ENCODE data around the gene COX8C. TPM values are rescaled to one million over a fixed set of nuclear protein-coding genes. Genes with fewer than 3 reads are reported as not detected.

Gene COX8C
- total RNA-seq, 6 donors from 2014 or later = not detected

- peak overlapping the region; percentile 96 to 100 (median 98) for H3K27ac ChIP-seq
- H3K36me3 ChIP-seq = no peaks in the 10 kb centered on the region
- peak overlapping the region; percentile 29 to 98 (median 88) for H3K4me3 ChIP-seq
- peaks cover 28 to 48% (median 34%) of the 10 kb centered on the region in 4 donors for H3K4me1 ChIP-seq
- DNase-seq (no peak), ATAC-seq (ENCODE audit: low FRiP score in 2 of 2) (no peak)
- H3K27me3 ChIP-seq = no peaks in the 10 kb centered on the region
- peaks cover 0 to 1% (median 0%) of the 10 kb centered on the region in 4 donors for H3K9me3 ChIP-seq
- TF ChIP-seq EP300 (IDR thresholded peaks at IDR 0.05) (no peak), POLR2AphosphoS5 (IDR thresholded peaks at IDR 0.05) (no peak), POLR2A (IDR thresholded peaks at IDR 0.05) (no peak), CTCF (IDR thresholded peaks at IDR 0.05) (no peak)
- 26 to 32% methylated on average over 20 of the region's 21 CpGs for WGBS, 2 donors
These were observed 15.1 kb upstream of the COX8C start for GRCh38 chr14:93331728-93332396.

- 0% methylated on average over 7 to 22 of the region's 61 CpGs for WGBS, 2 donors
- H3K36me3 ChIP-seq = no peaks in the 10 kb centered on the region
- no peak for TF ChIP-seq CTCF (IDR thresholded peaks at IDR 0.05)
- no peak for TF ChIP-seq POLR2A (IDR thresholded peaks at IDR 0.05)
- no peak for TF ChIP-seq POLR2AphosphoS5 (IDR thresholded peaks at IDR 0.05)
- TF ChIP-seq EP300 (IDR thresholded peaks at IDR 0.05) = no peak
- H3K27ac ChIP-seq = peak overlapping the region; percentile 96 to 100 (median 98)
- ATAC-seq (ENCODE audit: low FRiP score in 2 of 2) (peak; percentile 81 to 90), DNase-seq (peak; percentile 69 to 94)
- no peaks in the 10 kb centered on the region for H3K27me3 ChIP-seq
- H3K4me1 ChIP-seq = peaks cover 28 to 48% (median 34%) of the 10 kb centered on the region in 4 donors
- H3K9me3 ChIP-seq = peaks cover 0 to 4% (median 0%) of the 10 kb centered on the region in 4 donors
- H3K4me3 ChIP-seq = peak overlapping the region; percentile 29 to 98 (median 88)
These were observed 14.6 kb upstream of the COX8C start for GRCh38 chr14:93332397-93332852.

- Histone ChIP-seq H3K4me1 (peaks cover 28 to 48% (median 33%) of the 10 kb centered on the region in 4 donors), H3K27me3 (no peaks in the 10 kb centered on the region), H3K36me3 (no peaks in the 10 kb centered on the region), H3K9me3 (peaks cover 0 to 4% (median 0%) of the 10 kb centered on the region in 4 donors), H3K4me3 (peak within 1 kb of the TSS; percentile 63 to 98 (median 88)), H3K27ac (peak within 1 kb of the TSS; percentile 96 to 100 (median 98))
- 1% methylated on average over 15 to 72 of the region's 74 CpGs for WGBS, 2 donors
- ATAC-seq (ENCODE audit: low FRiP score in 2 of 2) (peak; percentile 97 to 99), DNase-seq (peak; percentile 95 to 99)
- TF ChIP-seq EP300 (IDR thresholded peaks at IDR 0.05) (peak in 1 of 4 donors; percentile 49), POLR2AphosphoS5 (IDR thresholded peaks at IDR 0.05) (peak; percentile 3 to 70), POLR2A (IDR thresholded peaks at IDR 0.05) (peak in 3 of 4 donors; percentile 56 to 88 (median 66)), CTCF (IDR thresholded peaks at IDR 0.05) (peak in 4 of 6 experiments; percentile 23 to 70 (median 38))
These were observed 13.9 kb upstream of the COX8C start, which contains the start of gene BTBD7 for GRCh38 chr14:93332853-93333630. TSS of gene BTBD7 (minus strand) at chr14:93333036. CDS start at chr14:93296051, 36,985 bp downstream.

- Histone ChIP-seq H3K9me3 (peaks cover 0 to 4% (median 0%) of the 10 kb centered on the region in 4 donors), H3K36me3 (no peaks in the 10 kb centered on the region), H3K27ac (peak overlapping the region; percentile 96 to 100 (median 98)), H3K4me1 (peaks cover 28 to 46% (median 33%) of the 10 kb centered on the region in 4 donors), H3K4me3 (peak overlapping the region; percentile 63 to 98 (median 88)), H3K27me3 (no peaks in the 10 kb centered on the region)
- DNase-seq (no peak), ATAC-seq (ENCODE audit: low FRiP score in 2 of 2) (no peak)
- no peak for TF ChIP-seq POLR2AphosphoS5 (IDR thresholded peaks at IDR 0.05)
- no peak for TF ChIP-seq CTCF (IDR thresholded peaks at IDR 0.05)
- TF ChIP-seq EP300 (IDR thresholded peaks at IDR 0.05) = no peak
- no peak for TF ChIP-seq POLR2A (IDR thresholded peaks at IDR 0.05)
- WGBS, 2 donors = 10 to 11% methylated on average over 7 of the region's 7 CpGs
These were observed 13.3 kb upstream of the COX8C start for GRCh38 chr14:93333631-93334103.

Measured in upper lobe of left lung (tissue), 6 donors.